Keratinocyte (primary cell): ENCODE measurements around the gene ABCG1.

ENCODE experiments used
- EZH2 ChIP-seq: IDR thresholded peaks from one replicate; pipeline ENCODE4 v1.6.1; 2012; ENCODE audit warnings: inconsistent platforms, mild to moderate bottlenecking, low read length, moderate library complexity
- TF ChIP-seq, protein P1 (sequence below), 3 experiments: IDR thresholded peaks in 1 of 3; conservative IDR thresholded peaks in 1 of 3; optimal IDR thresholded peaks in 1 of 3; 2 replicates in 2 of 3; 3 replicates in 1 of 3; pipeline versions ENCODE3 to v1.5.1; 2011; ENCODE audit warnings: low read length in 3 of 3, mild to moderate bottlenecking in 3 of 3, moderate library complexity in 2 of 3, control low read depth in 1 of 3, inconsistent platforms in 1 of 3; ENCODE audit not compliant: insufficient read depth in 2 of 3; ENCODE audit errors: extremely low read depth in 1 of 3

DNA sequence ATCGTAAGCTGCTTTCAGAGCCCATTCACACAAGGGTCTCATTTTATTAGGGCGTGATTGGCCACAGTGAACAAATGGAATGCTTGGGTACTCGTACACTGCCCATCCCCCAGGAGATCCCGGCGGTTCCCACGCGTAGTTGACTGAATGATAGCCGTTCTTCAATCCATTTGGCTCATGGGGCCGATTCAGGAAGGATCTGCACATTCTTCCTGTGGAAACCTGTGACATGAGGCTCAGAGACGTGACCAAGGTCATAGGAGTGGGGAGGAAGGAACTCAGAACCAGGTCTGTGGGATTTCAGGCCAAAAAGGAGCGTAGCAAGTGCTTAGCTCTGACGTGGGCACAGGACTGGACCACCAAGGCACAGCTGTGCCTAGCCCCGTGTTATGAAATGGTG, 11.7 kb downstream of the ABCG1 start:
- TF ChIP-seq, protein P1, sequence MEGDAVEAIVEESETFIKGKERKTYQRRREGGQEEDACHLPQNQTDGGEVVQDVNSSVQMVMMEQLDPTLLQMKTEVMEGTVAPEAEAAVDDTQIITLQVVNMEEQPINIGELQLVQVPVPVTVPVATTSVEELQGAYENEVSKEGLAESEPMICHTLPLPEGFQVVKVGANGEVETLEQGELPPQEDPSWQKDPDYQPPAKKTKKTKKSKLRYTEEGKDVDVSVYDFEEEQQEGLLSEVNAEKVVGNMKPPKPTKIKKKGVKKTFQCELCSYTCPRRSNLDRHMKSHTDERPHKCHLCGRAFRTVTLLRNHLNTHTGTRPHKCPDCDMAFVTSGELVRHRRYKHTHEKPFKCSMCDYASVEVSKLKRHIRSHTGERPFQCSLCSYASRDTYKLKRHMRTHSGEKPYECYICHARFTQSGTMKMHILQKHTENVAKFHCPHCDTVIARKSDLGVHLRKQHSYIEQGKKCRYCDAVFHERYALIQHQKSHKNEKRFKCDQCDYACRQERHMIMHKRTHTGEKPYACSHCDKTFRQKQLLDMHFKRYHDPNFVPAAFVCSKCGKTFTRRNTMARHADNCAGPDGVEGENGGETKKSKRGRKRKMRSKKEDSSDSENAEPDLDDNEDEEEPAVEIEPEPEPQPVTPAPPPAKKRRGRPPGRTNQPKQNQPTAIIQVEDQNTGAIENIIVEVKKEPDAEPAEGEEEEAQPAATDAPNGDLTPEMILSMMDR (optimal IDR thresholded peaks at IDR 0.05 in 1 of 3, IDR thresholded peaks at IDR 0.05 in 1 of 3, conservative IDR thresholded peaks at IDR 0.05 in 1 of 3; ENCODE audit: extremely low read depth in 1 of 3, insufficient read depth in 2 of 3, low read length in 3 of 3): no peak
- TF ChIP-seq EZH2: no peak
